Prostate gland (tissue), 2 donors: ENCODE results near the gene RUFY3.

Experiments
- POLR2AphosphoS5 ChIP-seq: sonication (generic); formaldehyde crosslinking; IDR thresholded peaks from one replicate; pipeline ENCODE4 v1.6.1; 2017; ENCODE audit warnings: antibody characterized with exemption
- TF ChIP-seq, protein P1 (sequence below), 4 experiments: fragments of 200-600 bp in 2 of 4; fragments of 450-650 bp in 2 of 4; sonication (generic) in 2 of 4; IDR thresholded peaks; 1 replicate in 3 of 4; 2 replicates in 1 of 4; pipeline ENCODE4 v1.5.1; 2016 to 2019; ENCODE audit warnings: antibody characterized with exemption in 4 of 4, mild to moderate bottlenecking in 2 of 4, moderate library complexity in 2 of 4

GRCh38 chr4:70714079-70714887, 7.5 kb upstream of the RUFY3 start:
- TF ChIP-seq, protein P1, sequence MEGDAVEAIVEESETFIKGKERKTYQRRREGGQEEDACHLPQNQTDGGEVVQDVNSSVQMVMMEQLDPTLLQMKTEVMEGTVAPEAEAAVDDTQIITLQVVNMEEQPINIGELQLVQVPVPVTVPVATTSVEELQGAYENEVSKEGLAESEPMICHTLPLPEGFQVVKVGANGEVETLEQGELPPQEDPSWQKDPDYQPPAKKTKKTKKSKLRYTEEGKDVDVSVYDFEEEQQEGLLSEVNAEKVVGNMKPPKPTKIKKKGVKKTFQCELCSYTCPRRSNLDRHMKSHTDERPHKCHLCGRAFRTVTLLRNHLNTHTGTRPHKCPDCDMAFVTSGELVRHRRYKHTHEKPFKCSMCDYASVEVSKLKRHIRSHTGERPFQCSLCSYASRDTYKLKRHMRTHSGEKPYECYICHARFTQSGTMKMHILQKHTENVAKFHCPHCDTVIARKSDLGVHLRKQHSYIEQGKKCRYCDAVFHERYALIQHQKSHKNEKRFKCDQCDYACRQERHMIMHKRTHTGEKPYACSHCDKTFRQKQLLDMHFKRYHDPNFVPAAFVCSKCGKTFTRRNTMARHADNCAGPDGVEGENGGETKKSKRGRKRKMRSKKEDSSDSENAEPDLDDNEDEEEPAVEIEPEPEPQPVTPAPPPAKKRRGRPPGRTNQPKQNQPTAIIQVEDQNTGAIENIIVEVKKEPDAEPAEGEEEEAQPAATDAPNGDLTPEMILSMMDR (IDR thresholded peaks at IDR 0.05) = no peak
- no peak for TF ChIP-seq POLR2AphosphoS5
